Endothelial cell of umbilical vein (primary cell): Measurements from ENCODE around the gene SNAPC5. TPM values are rescaled to one million over a fixed set of nuclear protein-coding genes. Genes with fewer than 3 reads are reported as not detected.

ENCODE experiments used
- BruUV-seq: library from RNA; stranded (reverse); fragments of 400-500 nt; replicated peaks from 2 replicates; lab custom pipeline; 2021; lab: Mats Ljungman, UMichigan
- CTCF ChIA-PET: fragments of 300-600, 350-600 bp; sonication (Branson Sonifier 250); formaldehyde crosslinking; loops from one replicate; lab custom pipeline; 2021; ENCODE audit warnings: antibody characterized with exemption, inconsistent platforms; lab: Charles Lee
- POLR2A ChIA-PET: fragments of 300-600, 350-600 bp; sonication (Branson Sonifier 250); formaldehyde crosslinking; loops from one replicate; lab custom pipeline; 2021; ENCODE audit warnings: antibody characterized with exemption, inconsistent platforms; lab: Charles Lee
- DNase-seq: peaks from one replicate; pipeline ENCODE4 v3.0.0-alpha.2; 2011; ENCODE audit warnings: low read depth, low spot score
- FAIRE-seq: peaks from 2 replicates; lab custom pipeline; 2011; peaks lifted over from hg19 to GRCh38; lab: Jason Lieb, UNC
- H2AFZ ChIP-seq: 2 replicates; pipeline ENCODE4 v1.6.0; 2012; ENCODE audit warnings: low read depth, low read length, control low read depth, inconsistent platforms
- H3K27ac ChIP-seq: 2 replicates; pipeline ENCODE4 v1.5.1; 2011; ENCODE audit warnings: low read depth, mild to moderate bottlenecking, control low read depth, low read length, moderate library complexity; ENCODE audit not compliant: insufficient read depth
- H3K27me3 ChIP-seq, 2 experiments: 2 replicates each; pipeline versions ENCODE4 v1.6.0 to v1.6.1; 2011; ENCODE audit warnings: low read length in 2 of 2, mixed read lengths in 1 of 2; ENCODE audit not compliant: control insufficient read depth in 2 of 2, insufficient read depth in 2 of 2
- H3K36me3 ChIP-seq, 2 experiments: 2 replicates in 1 of 2; 3 replicates in 1 of 2; pipeline ENCODE4 v1.5.1; 2011; ENCODE audit warnings: low read length in 2 of 2, mild to moderate bottlenecking in 1 of 2, moderate library complexity in 1 of 2; ENCODE audit not compliant: control insufficient read depth in 2 of 2, insufficient read depth in 2 of 2; ENCODE audit errors: extremely low read depth in 1 of 2
- H3K4me1 ChIP-seq: 3 replicates; pipeline ENCODE4 v1.5.1; 2011; ENCODE audit warnings: mild to moderate bottlenecking, low read length; ENCODE audit not compliant: control insufficient read depth, insufficient read depth; ENCODE audit errors: extremely low read depth
- H3K4me2 ChIP-seq: 2 replicates; pipeline ENCODE4 v1.6.1; 2011; ENCODE audit warnings: low read length, control low read depth, mixed read lengths; ENCODE audit not compliant: insufficient read depth
- H3K4me3 ChIP-seq, 3 experiments: fragments of 200-600 bp in 1 of 3; sonication (generic), shearing (Covaris generic) in 1 of 3; replicated peaks in 1 of 3; 2 replicates each; pipeline ENCODE4 v1.5.1; 2011 to 2016; ENCODE audit warnings: control low read depth in 3 of 3, low read length in 3 of 3, mild to moderate bottlenecking in 2 of 3, inconsistent platforms in 1 of 3, low read depth in 1 of 3, moderate library complexity in 1 of 3; ENCODE audit not compliant: insufficient read depth in 1 of 3
- H3K79me2 ChIP-seq: 2 replicates; pipeline ENCODE4 v1.6.0; 2012; ENCODE audit warnings: low read length, inconsistent platforms; ENCODE audit not compliant: control insufficient read depth, insufficient read depth
- H3K9ac ChIP-seq: replicated peaks from 2 replicates; pipeline ENCODE3; 2011; ENCODE audit warnings: low read length, control low read depth; ENCODE audit not compliant: insufficient read depth; ENCODE audit errors: extremely low read depth
- H3K9me1 ChIP-seq: replicated peaks from 3 replicates; pipeline ENCODE4 v1.6.0; 2011; ENCODE audit warnings: mild to moderate bottlenecking, low read length; ENCODE audit not compliant: control insufficient read depth, insufficient read depth; ENCODE audit errors: extremely low read depth
- H3K9me3 ChIP-seq: replicated peaks from 2 replicates; pipeline ENCODE4 v1.5.1; 2012; ENCODE audit warnings: low read length, inconsistent platforms; ENCODE audit not compliant: control insufficient read depth, insufficient read depth
- H4K20me1 ChIP-seq: replicated peaks from 2 replicates; pipeline ENCODE3; 2011; ENCODE audit warnings: mild to moderate bottlenecking, low read length; ENCODE audit not compliant: control insufficient read depth, insufficient read depth; ENCODE audit errors: extremely low read depth
- CTCF ChIP-seq, 2 donors: IDR thresholded peaks; 1 replicate in 1 of 2; 2 replicates in 1 of 2; pipeline ENCODE4 v1.5.1; 2011; ENCODE audit warnings: low read length in 2 of 2, mild to moderate bottlenecking in 2 of 2, moderate library complexity in 2 of 2, control low read depth in 1 of 2, inconsistent platforms in 1 of 2, low read depth in 1 of 2; ENCODE audit not compliant: insufficient read depth in 1 of 2; ENCODE audit errors: extremely low read depth in 1 of 2
- EZH2 ChIP-seq: IDR thresholded peaks from 2 replicates; pipeline ENCODE4 v1.6.1; 2012; ENCODE audit warnings: borderline replicate concordance, low read depth, mild to moderate bottlenecking, moderate library complexity, low read length, inconsistent platforms; ENCODE audit not compliant: severe bottlenecking
- FOS ChIP-seq: IDR thresholded peaks from 2 replicates; pipeline ENCODE4 v1.6.1; 2011; ENCODE audit warnings: mild to moderate bottlenecking, low read length, moderate library complexity, borderline replicate concordance; ENCODE audit not compliant: insufficient read depth
- GATA2 ChIP-seq: IDR thresholded peaks from 2 replicates; pipeline ENCODE4 v1.7.0; 2011; ENCODE audit warnings: low read depth, mild to moderate bottlenecking, moderate library complexity, mixed read lengths, low read length; ENCODE audit not compliant: insufficient read length, insufficient read depth
- JUN ChIP-seq: IDR thresholded peaks from 2 replicates; pipeline ENCODE4 v1.6.1; 2011; ENCODE audit warnings: borderline replicate concordance, low read depth; ENCODE audit not compliant: insufficient read length, insufficient read depth
- MAX ChIP-seq: IDR thresholded peaks from 2 replicates; pipeline ENCODE4 v1.6.1; 2011; ENCODE audit not compliant: insufficient read depth, insufficient read length
- MYC ChIP-seq: IDR thresholded peaks from one replicate; pipeline ENCODE4 v1.6.1; 2011; ENCODE audit warnings: mild to moderate bottlenecking, low read depth, low read length
- POLR2A ChIP-seq: IDR thresholded peaks from 2 replicates; pipeline ENCODE4 v1.6.1; 2012; ENCODE audit warnings: low read depth, mild to moderate bottlenecking, control low read depth, low read length
- POLR2AphosphoS5 ChIP-seq: IDR thresholded peaks from 2 replicates; pipeline ENCODE4 v1.6.1; 2012; ENCODE audit warnings: low read depth, mild to moderate bottlenecking, control low read depth, low read length, moderate library complexity; ENCODE audit not compliant: insufficient read depth
- dilution Hi-C: fragments of 300-500 bp; cut with MboI; formaldehyde crosslinking; loops from one replicate; pipeline ENCODE4 v1.15.0; 2019; ENCODE audit warnings: low sequenced_read_pairs; ENCODE audit not compliant: extremely low pct_ligation_motif_present
- intact Hi-C: fragments of 100-400 bp; cut with micrococcal nuclease; formaldehyde crosslinking; loops from one replicate; pipeline ENCODE4 v1.10.0; 2022
- polyA plus RNA-seq, 4 experiments: library from polyadenylated mRNA; depleted of rRNA in 3 of 4; stranded (reverse) in 3 of 4; unstranded in 1 of 4; fragments of >200 nt; gene quantifications; 2 replicates each; pipeline versions ENCODE4 v1.2.1 to v1.2.3, GENCODE V29; 2011 to 2012; ENCODE audit warnings: missing spikeins in 1 of 4
- total RNA-seq: library from RNA; stranded (reverse); gene quantifications from 2 replicates; pipeline ENCODE4 v1.2.3, GENCODE V29; 2021

The SNAPC5 gene
- total and polyA plus RNA-seq, 2 donors (not counting 3 experiments of a cell fraction or from before 2014, with no cell fraction given): 16.0 to 17.4 TPM

- H3K27ac ChIP-seq: peak overlapping the region; percentile 96
- no peaks in the 10 kb centered on the region for H3K9me1 ChIP-seq
- peak overlapping the region; percentile 85 for H3K4me2 ChIP-seq
- no peak for FAIRE-seq
- intact Hi-C loops (loop anchor here (2.0 kb wide), 2 partner anchors 61 to 197 kb away; partner anchors contain the start of gene SMAD6), dilution Hi-C loops (no loop called here)
- DNase-seq: no peak
- peaks cover 70% of the 10 kb centered on the region for H3K79me2 ChIP-seq
- H3K27me3 ChIP-seq: no peaks in the 10 kb centered on the region
- peaks cover 28% of the 10 kb centered on the region for H3K4me1 ChIP-seq
- peak overlapping the region; percentile 84 for H2AFZ ChIP-seq
- no peak for TF ChIP-seq POLR2A
- TF ChIP-seq MAX: no peak
- TF ChIP-seq MYC: no peak
- no peak for TF ChIP-seq GATA2
- no peak for TF ChIP-seq FOS
- TF ChIP-seq CTCF (IDR thresholded peaks at IDR 0.05; ENCODE audit: extremely low read depth in 1 of 2, insufficient read depth in 1 of 2, low read depth in 1 of 2, low read length in 2 of 2): no peak
- TF ChIP-seq POLR2AphosphoS5: no peak
- no peak for TF ChIP-seq EZH2
- TF ChIP-seq JUN: no peak
- H3K4me3 ChIP-seq: peak overlapping the region; percentile 93 to 98 (median 98)
- POLR2A ChIA-PET: interaction anchor here (1.2 kb wide), 1 partner anchor 609 kb away, joined by 3 read pairs; no protein-coding TSS in a partner anchor
- H3K9me3 ChIP-seq: no peaks in the 10 kb centered on the region
- no peaks in the 10 kb centered on the region for H4K20me1 ChIP-seq
- CTCF ChIA-PET: interaction anchor here (2.0 kb wide), 1 partner anchor 10 kb away, joined by 5 read pairs; no protein-coding TSS in a partner anchor
- H3K36me3 ChIP-seq: peaks cover 14 to 23% of the 10 kb centered on the region in 2 experiments
- TSS peak; percentile 75 for BruUV-seq
- H3K9ac ChIP-seq: peak overlapping the region; percentile 98
These were observed 7.9 kb upstream of the SNAPC5 start for GRCh38 chr15:66505430-66505811.
